ENCODE measurements around the gene SLC26A2. TPM values are rescaled to one million over a fixed set of nuclear protein-coding genes. Genes with fewer than 3 reads are reported as not detected.

The SLC26A2 gene
- total RNA-seq, 1 experiment from 2014 or later: 34.6 TPM

DNA sequence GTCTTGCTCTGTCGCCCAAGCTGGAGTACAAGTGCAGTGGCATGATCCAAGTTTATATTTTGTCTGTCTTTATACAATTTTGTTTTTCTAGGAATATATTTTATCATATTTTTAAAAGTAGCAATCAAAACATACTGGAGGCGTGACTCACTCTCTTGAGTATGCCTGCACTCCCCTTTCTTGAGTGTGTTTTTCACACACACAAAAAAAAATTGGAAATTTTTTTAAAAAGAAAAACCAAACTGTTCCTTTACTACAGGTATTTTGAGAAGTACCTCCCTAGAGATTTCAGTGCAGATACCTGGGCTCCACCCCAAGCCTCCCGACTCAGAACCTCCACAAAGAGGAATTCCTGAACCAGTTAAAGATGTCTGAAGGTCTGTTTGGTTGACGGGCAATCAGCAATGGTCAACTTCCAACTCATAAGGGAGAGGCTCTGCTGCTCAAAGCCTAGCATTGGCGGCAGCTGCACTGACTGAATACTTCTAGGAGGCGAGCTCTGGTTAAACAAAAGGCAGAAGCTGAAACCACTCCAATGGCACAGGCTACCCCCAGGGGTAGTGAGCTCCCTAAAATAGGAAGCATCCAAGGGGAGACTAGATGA, 43.4 kb upstream of the SLC26A2 start:
- no peak overlapping the region for H3K4me3 Mint-ChIP-seq (ENCODE audit: low read depth, unreplicated experiment)
- no peaks in the 10 kb centered on the region for H3K36me3 Mint-ChIP-seq (ENCODE audit: insufficient read depth, unreplicated experiment)
- H3K9me3 Mint-ChIP-seq (ENCODE audit: low read depth, unreplicated experiment): no peaks in the 10 kb centered on the region
- DNase-seq: no peak
- CTCF ChIA-PET: interaction anchor here (0.7 to 1.4 kb wide), 2 partner anchors 22 to 45 kb away, joined by 3 to 8 read pairs; no protein-coding TSS in a partner anchor
- no TSS peak for BruUV-seq (replicated peaks)
- H3K27me3 Mint-ChIP-seq (ENCODE audit: unreplicated experiment): no peaks in the 10 kb centered on the region
- intact Hi-C loops (cut with micrococcal nuclease; ENCODE audit: unreplicated experiment): no loop called here
- TF ChIP-seq, protein P1, sequence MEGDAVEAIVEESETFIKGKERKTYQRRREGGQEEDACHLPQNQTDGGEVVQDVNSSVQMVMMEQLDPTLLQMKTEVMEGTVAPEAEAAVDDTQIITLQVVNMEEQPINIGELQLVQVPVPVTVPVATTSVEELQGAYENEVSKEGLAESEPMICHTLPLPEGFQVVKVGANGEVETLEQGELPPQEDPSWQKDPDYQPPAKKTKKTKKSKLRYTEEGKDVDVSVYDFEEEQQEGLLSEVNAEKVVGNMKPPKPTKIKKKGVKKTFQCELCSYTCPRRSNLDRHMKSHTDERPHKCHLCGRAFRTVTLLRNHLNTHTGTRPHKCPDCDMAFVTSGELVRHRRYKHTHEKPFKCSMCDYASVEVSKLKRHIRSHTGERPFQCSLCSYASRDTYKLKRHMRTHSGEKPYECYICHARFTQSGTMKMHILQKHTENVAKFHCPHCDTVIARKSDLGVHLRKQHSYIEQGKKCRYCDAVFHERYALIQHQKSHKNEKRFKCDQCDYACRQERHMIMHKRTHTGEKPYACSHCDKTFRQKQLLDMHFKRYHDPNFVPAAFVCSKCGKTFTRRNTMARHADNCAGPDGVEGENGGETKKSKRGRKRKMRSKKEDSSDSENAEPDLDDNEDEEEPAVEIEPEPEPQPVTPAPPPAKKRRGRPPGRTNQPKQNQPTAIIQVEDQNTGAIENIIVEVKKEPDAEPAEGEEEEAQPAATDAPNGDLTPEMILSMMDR (IDR thresholded peaks at IDR 0.05; ENCODE audit: unreplicated experiment): no peak
- H3K27ac Mint-ChIP-seq (ENCODE audit: unreplicated experiment): no peak overlapping the region
- peaks cover 17% of the 10 kb centered on the region for H3K4me1 Mint-ChIP-seq (ENCODE audit: low read depth, unreplicated experiment)

DNA sequence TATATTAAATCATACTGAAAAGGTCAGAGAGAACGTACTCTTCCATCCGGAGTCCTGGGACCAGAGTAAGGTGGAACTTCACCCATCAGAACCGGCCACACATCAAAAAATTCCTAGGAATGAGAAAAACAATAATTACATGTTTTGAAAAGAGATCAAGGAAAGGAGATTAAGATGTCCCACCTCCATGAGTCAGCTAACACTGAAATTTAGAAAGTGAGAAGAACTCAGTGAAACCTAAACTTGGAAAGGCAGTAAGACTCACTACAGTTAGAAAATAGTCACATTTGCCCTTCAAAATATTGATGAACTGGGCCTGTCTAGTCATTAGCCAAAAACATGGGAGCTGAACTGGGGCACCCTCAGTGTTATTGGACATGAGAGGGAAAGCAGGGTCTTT, 39.0 kb upstream of the SLC26A2 start:
- BruUV-seq (replicated peaks): no TSS peak
- H3K36me3 Mint-ChIP-seq (ENCODE audit: insufficient read depth, unreplicated experiment): no peaks in the 10 kb centered on the region

DNA sequence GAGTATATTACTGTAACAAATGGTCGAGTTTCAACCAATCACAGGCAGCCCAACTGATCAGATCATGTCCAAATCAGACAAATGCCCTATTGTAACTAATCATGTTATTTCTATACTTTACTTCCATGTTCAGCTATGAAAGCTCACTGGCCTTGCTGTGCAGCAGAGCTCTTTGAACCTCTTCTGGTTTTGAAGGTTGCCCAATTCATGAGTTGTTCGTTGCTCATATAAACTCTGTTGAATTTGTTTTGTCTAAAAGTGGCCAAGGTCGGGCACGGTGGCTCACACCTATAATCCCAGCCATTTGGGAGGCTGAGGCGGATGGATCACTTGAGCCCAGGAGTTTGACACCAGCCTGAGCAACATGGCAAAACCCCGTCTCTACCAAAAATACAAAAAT, 37.6 kb upstream of the SLC26A2 start:
- intact Hi-C loops (cut with micrococcal nuclease; ENCODE audit: unreplicated experiment): no loop called here
- H3K27ac Mint-ChIP-seq (ENCODE audit: unreplicated experiment): no peak overlapping the region
- TF ChIP-seq, protein P1 (IDR thresholded peaks at IDR 0.05; ENCODE audit: unreplicated experiment): no peak
- H3K36me3 Mint-ChIP-seq (ENCODE audit: insufficient read depth, unreplicated experiment): no peaks in the 10 kb centered on the region
- H3K27me3 Mint-ChIP-seq (ENCODE audit: unreplicated experiment): no peaks in the 10 kb centered on the region
- peaks cover 5% of the 10 kb centered on the region for H3K4me1 Mint-ChIP-seq (ENCODE audit: low read depth, unreplicated experiment)
- H3K4me3 Mint-ChIP-seq (ENCODE audit: low read depth, unreplicated experiment): no peak overlapping the region
- CTCF ChIA-PET: no interaction called here
- DNase-seq: no peak
- no peaks in the 10 kb centered on the region for H3K9me3 Mint-ChIP-seq (ENCODE audit: low read depth, unreplicated experiment)
- BruUV-seq (replicated peaks): no TSS peak

More for the DNA sequence above, 39.0 kb upstream of the SLC26A2 start:
- Mint-ChIP-seq H3K27ac (ENCODE audit: unreplicated experiment) (no peak overlapping the region), H3K4me1 (ENCODE audit: low read depth, unreplicated experiment) (peaks cover 7% of the 10 kb centered on the region), H3K9me3 (ENCODE audit: low read depth, unreplicated experiment) (no peaks in the 10 kb centered on the region), H3K27me3 (ENCODE audit: unreplicated experiment) (no peaks in the 10 kb centered on the region), H3K4me3 (ENCODE audit: low read depth, unreplicated experiment) (no peak overlapping the region)
- TF ChIP-seq, protein P1 (IDR thresholded peaks at IDR 0.05; ENCODE audit: unreplicated experiment): no peak
- intact Hi-C loops (cut with micrococcal nuclease; ENCODE audit: unreplicated experiment): no loop called here
- DNase-seq: no peak
- CTCF ChIA-PET: no interaction called here

- Mint-ChIP-seq H3K4me3 (ENCODE audit: low read depth, unreplicated experiment) (no peak overlapping the region), H3K27ac (ENCODE audit: unreplicated experiment) (no peak overlapping the region), H3K27me3 (ENCODE audit: unreplicated experiment) (no peaks in the 10 kb centered on the region), H3K4me1 (ENCODE audit: low read depth, unreplicated experiment) (peaks cover 5% of the 10 kb centered on the region), H3K9me3 (ENCODE audit: low read depth, unreplicated experiment) (no peaks in the 10 kb centered on the region), H3K36me3 (ENCODE audit: insufficient read depth, unreplicated experiment) (no peaks in the 10 kb centered on the region)
- CTCF ChIA-PET: no interaction called here
- intact Hi-C loops (cut with micrococcal nuclease; ENCODE audit: unreplicated experiment): no loop called here
- no TSS peak for BruUV-seq (replicated peaks)
- TF ChIP-seq, protein P1 (IDR thresholded peaks at IDR 0.05; ENCODE audit: unreplicated experiment): no peak
- no peak for DNase-seq
Observed at GRCh38 chr5:149924486-149924885, 36.1 kb upstream of the SLC26A2 start.

All from Calu3 (cell line).